Stimulated activated CD4-positive, alpha-beta T cell treated with anti-CD3 and anti-CD28 coated beads, Interleukin-15, amount 100 ng/mL, for 24 hours (primary cell): ENCODE results near the gene LDLRAD4.

ENCODE experiments used
- DNase-seq: peaks from one replicate; pipeline ENCODE4 v3.0.0-alpha.2; 2020

LDLRAD4 gene

GRCh38 chr18:13289481-13290205 is 71.1 kb downstream of the LDLRAD4 start:
- DNase-seq, result no peak

GRCh38 chr18:13290856-13291271 is 72.3 kb downstream of the LDLRAD4 start:
- DNase-seq, result peak; percentile 50

GRCh38 chr18:13291299-13291698 is 72.7 kb downstream of the LDLRAD4 start:
- no peak for DNase-seq

GRCh38 chr18:13291745-13292447 is 73.3 kb downstream of the LDLRAD4 start:
- DNase-seq, result no peak

GRCh38 chr18:13292736-13293135 is 74.2 kb downstream of the LDLRAD4 start:
- DNase-seq, result no peak

- no peak for DNase-seq
Observed at GRCh38 chr18:13294309-13294708, 75.7 kb downstream of the LDLRAD4 start.

- DNase-seq, result no peak
Observed at GRCh38 chr18:13295894-13296293, 77.3 kb downstream of the LDLRAD4 start.

GRCh38 chr18:13296867-13297574 is 78.5 kb downstream of the LDLRAD4 start:
- DNase-seq, result no peak

- DNase-seq, result no peak
Observed at GRCh38 chr18:13298262-13298661, 79.7 kb downstream of the LDLRAD4 start.

- DNase-seq, result no peak
Observed at GRCh38 chr18:13300029-13300428, 81.5 kb downstream of the LDLRAD4 start.

- no peak for DNase-seq
Observed at GRCh38 chr18:13300796-13301195, 82.2 kb downstream of the LDLRAD4 start.

- DNase-seq, result no peak
Observed at GRCh38 chr18:13302040-13302439, 83.5 kb downstream of the LDLRAD4 start.

GRCh38 chr18:13302457-13303225 is 84.1 kb downstream of the LDLRAD4 start:
- DNase-seq, result no peak

- DNase-seq, result no peak
Observed at GRCh38 chr18:13303756-13304364, 85.3 kb downstream of the LDLRAD4 start.

GRCh38 chr18:13305301-13305700 is 86.7 kb downstream of the LDLRAD4 start:
- DNase-seq, result no peak

- DNase-seq, result no peak
Observed at GRCh38 chr18:13306583-13306982, 88.0 kb downstream of the LDLRAD4 start.

GRCh38 chr18:13308369-13308768 is 89.8 kb downstream of the LDLRAD4 start:
- DNase-seq, result peak; percentile 24

- no peak for DNase-seq
Observed at GRCh38 chr18:13309031-13309747, 90.6 kb downstream of the LDLRAD4 start.

- DNase-seq, result no peak
Observed at GRCh38 chr18:13309748-13310670, 91.4 kb downstream of the LDLRAD4 start.

- no peak for DNase-seq
Observed at GRCh38 chr18:13311193-13311592, 92.6 kb downstream of the LDLRAD4 start.

- DNase-seq, result no peak
Observed at GRCh38 chr18:13312515-13312914, 94.0 kb downstream of the LDLRAD4 start.
